Liver (tissue), 9 donors: ENCODE data around the gene LRRC27. TPM values are rescaled to one million over a fixed set of nuclear protein-coding genes. Genes with fewer than 3 reads are reported as not detected.
A peak's percentile ranks its signal among the peaks of the same experiment; 100 is the strongest.

Source experiments
- DNase-seq: peaks from one replicate; pipeline ENCODE4 v3.0.0-alpha.2; 2017; ENCODE audit warnings: low spot score
- H3K27ac ChIP-seq, 2 donors: one replicate each; pipeline ENCODE4 v1.7.0; 2013; ENCODE audit warnings: inconsistent platforms in 2 of 2, low read length in 2 of 2, control low read depth in 1 of 2, low read depth in 1 of 2, mild to moderate bottlenecking in 1 of 2
- H3K27me3 ChIP-seq, 4 donors: one replicate each; pipeline versions ENCODE4 v1.6.1 to v1.7.0; 2013; ENCODE audit warnings: low read length in 3 of 4, inconsistent platforms in 1 of 4, mild to moderate bottlenecking in 1 of 4, moderate library complexity in 1 of 4; ENCODE audit not compliant: control insufficient read depth in 4 of 4, insufficient read depth in 4 of 4
- H3K36me3 ChIP-seq, 4 donors: one replicate each; pipeline versions ENCODE4 v1.6.1 to v1.7.0; 2013; ENCODE audit warnings: low read length in 3 of 4, mild to moderate bottlenecking in 3 of 4, low read depth in 1 of 4, moderate library complexity in 1 of 4; ENCODE audit not compliant: control insufficient read depth in 4 of 4, insufficient read depth in 3 of 4
- H3K4me1 ChIP-seq, 4 donors: one replicate each; pipeline versions ENCODE4 v1.6.1 to v1.7.0; 2013; ENCODE audit warnings: low read length in 3 of 4, mild to moderate bottlenecking in 3 of 4, moderate library complexity in 1 of 4; ENCODE audit not compliant: control insufficient read depth in 4 of 4, insufficient read depth in 4 of 4
- H3K4me3 ChIP-seq, 3 donors: one replicate each; pipeline versions ENCODE4 v1.6.1 to v1.7.0; 2013; ENCODE audit warnings: low read length in 3 of 3, control low read depth in 1 of 3, low read depth in 1 of 3, mild to moderate bottlenecking in 1 of 3
- H3K9ac ChIP-seq, 2 donors: one replicate each; pipeline ENCODE4 v1.7.0; 2013; ENCODE audit warnings: low read length in 2 of 2, mild to moderate bottlenecking in 2 of 2, moderate library complexity in 2 of 2, control low read depth in 1 of 2, low read depth in 1 of 2
- H3K9me3 ChIP-seq, 4 donors: one replicate each; pipeline versions ENCODE4 v1.6.1 to v1.7.0; 2013; ENCODE audit warnings: low read length in 3 of 4; ENCODE audit not compliant: control insufficient read depth in 4 of 4
- CTCF ChIP-seq: fragments of 150-350 bp; IDR thresholded peaks from 2 replicates; pipeline ENCODE4 v1.5.1; 2017; ENCODE audit warnings: improper control_type of control experiment, low read depth, low read length; ENCODE audit not compliant: missing input control
- EGR1 ChIP-seq, 2 donors: IDR thresholded peaks; 2 replicates each; pipeline ENCODE4 v1.6.1; 2016 to 2018; ENCODE audit warnings: antibody characterized with exemption in 2 of 2, low read depth in 2 of 2
- FOXA1 ChIP-seq: IDR thresholded peaks from 2 replicates; pipeline ENCODE4 v1.6.1; 2016; ENCODE audit warnings: antibody characterized with exemption
- FOXA2 ChIP-seq: IDR thresholded peaks from 2 replicates; pipeline ENCODE4 v1.6.1; 2016; ENCODE audit warnings: antibody characterized with exemption
- GABPA ChIP-seq, 2 donors: IDR thresholded peaks in 1 of 2; conservative IDR thresholded peaks in 1 of 2; 2 replicates each; pipeline ENCODE4 v1.6.1; 2016; ENCODE audit warnings: antibody characterized with exemption in 2 of 2, mild to moderate bottlenecking in 1 of 2, moderate library complexity in 1 of 2
- HNF4A ChIP-seq, 2 donors: conservative IDR thresholded peaks; 2 replicates each; pipeline ENCODE4 v1.6.1; 2016; ENCODE audit warnings: antibody characterized with exemption in 2 of 2, mild to moderate bottlenecking in 2 of 2
- HNF4G ChIP-seq: IDR thresholded peaks from 2 replicates; pipeline ENCODE4 v1.6.1; 2016; ENCODE audit warnings: antibody characterized with exemption
- JUND ChIP-seq, 2 donors: IDR thresholded peaks; 2 replicates each; pipeline ENCODE4 v1.6.1; 2016; ENCODE audit warnings: antibody characterized with exemption in 2 of 2
- NR2F2 ChIP-seq: IDR thresholded peaks from 2 replicates; pipeline ENCODE4 v1.6.1; 2016; ENCODE audit warnings: antibody characterized with exemption
- RAD21 ChIP-seq, 2 donors: IDR thresholded peaks; 2 replicates each; pipeline ENCODE4 v1.6.1; 2016; ENCODE audit warnings: antibody characterized with exemption in 2 of 2, mild to moderate bottlenecking in 2 of 2
- RXRA ChIP-seq, 2 donors: IDR thresholded peaks; 2 replicates each; pipeline ENCODE4 v1.6.1; 2017 to 2018; ENCODE audit warnings: antibody characterized with exemption in 2 of 2, mild to moderate bottlenecking in 1 of 2
- SP1 ChIP-seq: IDR thresholded peaks from 2 replicates; pipeline ENCODE4 v1.6.1; 2018; ENCODE audit warnings: antibody characterized with exemption, mild to moderate bottlenecking
- TAF1 ChIP-seq: conservative IDR thresholded peaks from 2 replicates; pipeline ENCODE4 v1.6.1; 2016; ENCODE audit warnings: antibody characterized with exemption, mild to moderate bottlenecking
- YY1 ChIP-seq: IDR thresholded peaks from 2 replicates; pipeline ENCODE4 v1.6.1; 2016; ENCODE audit warnings: antibody characterized with exemption, mild to moderate bottlenecking
- ZBTB33 ChIP-seq: IDR thresholded peaks from 2 replicates; pipeline ENCODE4 v1.6.1; 2016; ENCODE audit warnings: antibody characterized with exemption
- WGBS: extraction: QIAGEN DNeasy Blood & Tissue Kit; methylation state at CpG from one replicate; pipeline ENCODE4 v1.1.7; 2013; 5-methylcytosine and 5-hydroxymethylcytosine counted together
- polyA plus RNA-seq, 2 donors: library from polyadenylated mRNA; stranded (reverse) in 1 of 2; unstranded in 1 of 2; fragments of 200-250 nt in 1 of 2; fragments of >200 nt in 1 of 2; fragmentation: Nextera tagmentation in 1 of 2; extraction: Ambion mirVana in 1 of 2; gene quantifications; one replicate each; pipeline versions ENCODE4 v1.2.1 to v1.2.3, GENCODE V29; 2013 to 2015
- total RNA-seq, 2 donors: library from RNA; depleted of rRNA; stranded (reverse); fragments of >200 nt; gene quantifications; one replicate each; pipeline ENCODE4 v1.2.3, GENCODE V29; 2014
- TF ChIP-seq, protein P1 (sequence below): IDR thresholded peaks from 2 replicates; pipeline ENCODE4 v1.6.1; 2016; ENCODE audit warnings: antibody characterized with exemption
- TF ChIP-seq, protein P2 (sequence below): IDR thresholded peaks from 2 replicates; pipeline ENCODE4 v1.6.1; 2016; ENCODE audit warnings: antibody characterized with exemption
- TF ChIP-seq, protein P3 (sequence below): IDR thresholded peaks from 2 replicates; pipeline ENCODE4 v1.6.1; 2016; ENCODE audit warnings: antibody characterized with exemption, mild to moderate bottlenecking
- donor health status: healthy.
- donor health status: healthy.
- donor health status: healthy.
- donor health status: healthy.
- donor health status: healthy.

Gene LRRC27
- total and polyA plus RNA-seq, 4 donors: 1.8 to 2.8 (median 2.6) TPM

DNA sequence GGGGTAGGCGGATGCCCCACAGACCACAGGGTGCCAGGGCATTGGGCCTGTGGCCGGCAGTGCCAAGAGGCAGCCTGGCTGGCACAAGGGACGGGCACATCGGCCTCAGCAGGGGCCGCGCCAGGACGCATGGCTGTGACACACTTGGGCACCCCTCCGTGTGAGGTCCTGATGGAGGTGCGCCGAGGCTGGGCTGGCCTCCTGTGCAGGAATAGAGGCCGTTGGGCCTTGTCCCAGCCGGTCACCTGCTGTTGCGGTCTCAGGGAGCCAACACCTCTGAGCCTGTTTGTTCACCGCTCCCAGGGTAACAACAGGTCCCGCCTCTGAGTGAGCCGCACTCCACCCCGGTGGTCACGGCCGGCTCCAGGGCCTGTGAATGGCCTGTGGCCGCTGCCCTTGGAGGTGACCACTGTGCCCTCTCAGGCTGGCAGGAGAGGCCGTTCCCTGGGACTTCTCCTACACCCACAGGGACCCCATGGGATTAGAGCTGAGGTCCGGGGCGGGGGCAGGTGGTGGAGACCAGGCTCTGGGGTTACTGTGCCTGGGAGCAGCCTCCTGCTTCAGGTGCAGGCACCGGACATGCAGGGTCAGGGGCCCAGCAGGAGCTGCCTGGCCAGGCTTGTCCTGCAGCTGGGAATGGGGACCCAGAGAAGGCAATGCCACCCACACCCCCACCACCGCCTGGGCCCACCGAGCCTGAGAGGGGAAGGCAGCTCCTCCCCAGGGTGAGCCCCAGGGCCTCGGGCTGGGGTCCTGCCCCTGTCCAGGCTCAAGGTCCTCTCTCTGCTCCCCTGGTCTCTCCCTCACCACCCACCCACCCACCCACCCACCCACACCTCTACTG, 77.1 kb downstream of the LRRC27 start:
- 82% methylated on average over 27 of the region's 27 CpGs for WGBS
- Histone ChIP-seq H3K9ac (no peak overlapping the region), H3K4me1 (peaks cover 0 to 17% (median 11%) of the 10 kb centered on the region in 4 donors), H3K9me3 (no peaks in the 10 kb centered on the region), H3K4me3 (no peak overlapping the region), H3K27ac (peak overlapping the region in 1 of 2 donors; percentile 37), H3K27me3 (no peaks in the 10 kb centered on the region), H3K36me3 (peaks cover 0 to 6% (median 2%) of the 10 kb centered on the region in 4 donors)
- no peak for DNase-seq
- TF ChIP-seq FOXA2 (no peak), SP1 (no peak), HNF4G (no peak), GABPA (IDR thresholded peaks at IDR 0.05 in 1 of 2, conservative IDR thresholded peaks at IDR 0.05 in 1 of 2) (no peak), ZBTB33 (no peak), RXRA (IDR thresholded peaks at IDR 0.05) (no peak), CTCF (no peak), FOXA1 (no peak), RAD21 (IDR thresholded peaks at IDR 0.05) (no peak)
- TF ChIP-seq, protein P1, sequence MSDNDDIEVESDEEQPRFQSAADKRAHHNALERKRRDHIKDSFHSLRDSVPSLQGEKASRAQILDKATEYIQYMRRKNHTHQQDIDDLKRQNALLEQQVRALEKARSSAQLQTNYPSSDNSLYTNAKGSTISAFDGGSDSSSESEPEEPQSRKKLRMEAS: no peak
- TF ChIP-seq, protein P2, sequence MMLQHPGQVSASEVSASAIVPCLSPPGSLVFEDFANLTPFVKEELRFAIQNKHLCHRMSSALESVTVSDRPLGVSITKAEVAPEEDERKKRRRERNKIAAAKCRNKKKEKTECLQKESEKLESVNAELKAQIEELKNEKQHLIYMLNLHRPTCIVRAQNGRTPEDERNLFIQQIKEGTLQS: no peak

DNA sequence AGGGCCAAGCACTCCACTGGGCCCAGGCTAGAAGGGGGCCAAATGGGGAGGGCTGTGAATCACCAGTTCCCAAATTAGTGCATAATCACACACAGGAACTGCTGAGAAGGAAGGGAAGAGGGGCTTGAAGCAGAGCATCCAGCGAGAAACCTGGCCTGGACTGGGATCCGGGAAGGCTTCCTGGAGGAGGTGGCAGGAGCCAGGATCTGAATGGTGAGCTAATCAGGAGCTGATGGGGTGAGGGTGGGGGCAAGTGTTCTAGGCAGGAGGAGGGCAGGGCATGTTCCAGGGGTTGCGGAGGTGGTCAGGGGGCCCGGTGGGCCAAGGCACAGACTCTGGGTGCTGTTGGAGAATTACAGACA, 77.7 kb downstream of the LRRC27 start:
- H3K4me1 ChIP-seq: peaks cover 0 to 17% (median 11%) of the 10 kb centered on the region in 4 donors
- H3K9me3 ChIP-seq: no peaks in the 10 kb centered on the region
- H3K4me3 ChIP-seq: no peak overlapping the region
- peaks cover 0 to 6% (median 2%) of the 10 kb centered on the region in 4 donors for H3K36me3 ChIP-seq
- 90% methylated on average over 4 of the region's 4 CpGs for WGBS
- no peak overlapping the region for H3K27ac ChIP-seq
- no peak overlapping the region for H3K9ac ChIP-seq
- no peak for DNase-seq
- no peaks in the 10 kb centered on the region for H3K27me3 ChIP-seq
- no peak for TF ChIP-seq HNF4A (conservative IDR thresholded peaks at IDR 0.05)
- TF ChIP-seq TAF1: no peak
- TF ChIP-seq, protein P3, sequence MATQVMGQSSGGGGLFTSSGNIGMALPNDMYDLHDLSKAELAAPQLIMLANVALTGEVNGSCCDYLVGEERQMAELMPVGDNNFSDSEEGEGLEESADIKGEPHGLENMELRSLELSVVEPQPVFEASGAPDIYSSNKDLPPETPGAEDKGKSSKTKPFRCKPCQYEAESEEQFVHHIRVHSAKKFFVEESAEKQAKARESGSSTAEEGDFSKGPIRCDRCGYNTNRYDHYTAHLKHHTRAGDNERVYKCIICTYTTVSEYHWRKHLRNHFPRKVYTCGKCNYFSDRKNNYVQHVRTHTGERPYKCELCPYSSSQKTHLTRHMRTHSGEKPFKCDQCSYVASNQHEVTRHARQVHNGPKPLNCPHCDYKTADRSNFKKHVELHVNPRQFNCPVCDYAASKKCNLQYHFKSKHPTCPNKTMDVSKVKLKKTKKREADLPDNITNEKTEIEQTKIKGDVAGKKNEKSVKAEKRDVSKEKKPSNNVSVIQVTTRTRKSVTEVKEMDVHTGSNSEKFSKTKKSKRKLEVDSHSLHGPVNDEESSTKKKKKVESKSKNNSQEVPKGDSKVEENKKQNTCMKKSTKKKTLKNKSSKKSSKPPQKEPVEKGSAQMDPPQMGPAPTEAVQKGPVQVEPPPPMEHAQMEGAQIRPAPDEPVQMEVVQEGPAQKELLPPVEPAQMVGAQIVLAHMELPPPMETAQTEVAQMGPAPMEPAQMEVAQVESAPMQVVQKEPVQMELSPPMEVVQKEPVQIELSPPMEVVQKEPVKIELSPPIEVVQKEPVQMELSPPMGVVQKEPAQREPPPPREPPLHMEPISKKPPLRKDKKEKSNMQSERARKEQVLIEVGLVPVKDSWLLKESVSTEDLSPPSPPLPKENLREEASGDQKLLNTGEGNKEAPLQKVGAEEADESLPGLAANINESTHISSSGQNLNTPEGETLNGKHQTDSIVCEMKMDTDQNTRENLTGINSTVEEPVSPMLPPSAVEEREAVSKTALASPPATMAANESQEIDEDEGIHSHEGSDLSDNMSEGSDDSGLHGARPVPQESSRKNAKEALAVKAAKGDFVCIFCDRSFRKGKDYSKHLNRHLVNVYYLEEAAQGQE: no peak
- no peak for TF ChIP-seq FOXA1
- no peak for TF ChIP-seq NR2F2
- TF ChIP-seq FOXA2: no peak
- no peak for TF ChIP-seq RAD21 (IDR thresholded peaks at IDR 0.05)
- no peak for TF ChIP-seq YY1
- no peak for TF ChIP-seq CTCF
- TF ChIP-seq RXRA (IDR thresholded peaks at IDR 0.05): no peak
- TF ChIP-seq, protein P2: no peak
- no peak for TF ChIP-seq HNF4G
- no peak for TF ChIP-seq GABPA (IDR thresholded peaks at IDR 0.05 in 1 of 2, conservative IDR thresholded peaks at IDR 0.05 in 1 of 2)
- TF ChIP-seq EGR1 (IDR thresholded peaks at IDR 0.05; ENCODE audit: low read depth in 2 of 2): no peak
- TF ChIP-seq, protein P1: no peak
- no peak for TF ChIP-seq JUND (IDR thresholded peaks at IDR 0.05)
